HEK293 (cell line): ENCODE measurements around the gene SMYD1.

Experiments
- CTCF ChIP-seq: fragments of 450-650 bp; formaldehyde crosslinking; IDR thresholded peaks from 2 replicates; pipeline ENCODE4 v1.5.1; 2016; ENCODE audit warnings: missing biosample characterization, missing genetic modification characterization
- SP2 ChIP-seq: fragments of 450-650 bp; formaldehyde crosslinking; IDR thresholded peaks from 2 replicates; pipeline ENCODE4 v1.5.1; 2016; ENCODE audit warnings: missing biosample characterization, missing genetic modification characterization
- ZBTB11 ChIP-seq: fragments of 450-650 bp; formaldehyde crosslinking; conservative IDR thresholded peaks from 2 replicates; pipeline ENCODE4 v1.5.1; 2016; ENCODE audit warnings: low read depth, missing biosample characterization, missing genetic modification characterization
- ZBTB21 ChIP-seq: fragments of 450-650 bp; formaldehyde crosslinking; IDR thresholded peaks from 2 replicates; pipeline ENCODE4 v1.5.1; 2017; ENCODE audit warnings: missing biosample characterization, missing genetic modification characterization
- ZFP41 ChIP-seq: fragments of 450-650 bp; formaldehyde crosslinking; IDR thresholded peaks from 2 replicates; pipeline ENCODE4 v1.5.1; 2016; ENCODE audit warnings: missing biosample characterization, missing genetic modification characterization, borderline replicate concordance
- ZNF138 ChIP-seq: fragments of 450-650 bp; formaldehyde crosslinking; IDR thresholded peaks from 2 replicates; pipeline ENCODE4 v1.5.1; 2016; ENCODE audit warnings: missing biosample characterization, missing genetic modification characterization, borderline replicate concordance
- ZNF292 ChIP-seq: fragments of 450-650 bp; formaldehyde crosslinking; IDR thresholded peaks from 2 replicates; pipeline ENCODE4 v1.5.1; 2016; ENCODE audit warnings: low read depth, missing biosample characterization, missing genetic modification characterization, borderline replicate concordance
- ZNF350 ChIP-seq: fragments of 450-650 bp; formaldehyde crosslinking; IDR thresholded peaks from 2 replicates; pipeline ENCODE4 v1.5.0; 2017; ENCODE audit warnings: missing biosample characterization, mild to moderate bottlenecking, missing genetic modification characterization
- ZNF571 ChIP-seq: fragments of 450-650 bp; formaldehyde crosslinking; IDR thresholded peaks from 2 replicates; pipeline ENCODE4 v1.5.0; 2017; ENCODE audit warnings: missing biosample characterization, missing genetic modification characterization
- ZNF600 ChIP-seq: fragments of 450-650 bp; formaldehyde crosslinking; IDR thresholded peaks from 2 replicates; pipeline ENCODE4 v1.5.1; 2016; ENCODE audit warnings: missing biosample characterization, missing genetic modification characterization
- ZNF623 ChIP-seq: fragments of 450-650 bp; formaldehyde crosslinking; IDR thresholded peaks from 2 replicates; pipeline ENCODE4 v1.5.1; 2016; ENCODE audit warnings: missing biosample characterization, missing genetic modification characterization
- ZNF747 ChIP-seq: fragments of 450-650 bp; formaldehyde crosslinking; IDR thresholded peaks from 2 replicates; pipeline ENCODE4 v1.5.1; 2016; ENCODE audit warnings: missing biosample characterization, missing genetic modification characterization
- ZNF792 ChIP-seq: fragments of 450-650 bp; formaldehyde crosslinking; IDR thresholded peaks from 2 replicates; pipeline ENCODE4 v1.5.1; 2016; ENCODE audit warnings: missing biosample characterization, missing genetic modification characterization
- TF ChIP-seq, protein P1 (sequence below): fragments of 450-650 bp; formaldehyde crosslinking; IDR thresholded peaks from 2 replicates; pipeline ENCODE4 v1.5.1; 2016; ENCODE audit warnings: missing biosample characterization, missing genetic modification characterization, borderline replicate concordance

- TF ChIP-seq ZNF600 (tag by site-specific recombination), result no peak
- no peak for TF ChIP-seq CTCF (tag by site-specific recombination)
- TF ChIP-seq ZNF623 (tag by site-specific recombination), result no peak
- no peak for TF ChIP-seq ZNF138 (tag by site-specific recombination)
- TF ChIP-seq ZNF350 (tag by site-specific recombination), result no peak
- no peak for TF ChIP-seq ZNF792 (tag by site-specific recombination)
- TF ChIP-seq ZNF292, result no peak
- no peak for TF ChIP-seq ZNF747 (tag by site-specific recombination)
- no peak for TF ChIP-seq ZBTB11 (tag by site-specific recombination)
- TF ChIP-seq ZNF571 (tag by site-specific recombination), result no peak
- TF ChIP-seq, protein P1, sequence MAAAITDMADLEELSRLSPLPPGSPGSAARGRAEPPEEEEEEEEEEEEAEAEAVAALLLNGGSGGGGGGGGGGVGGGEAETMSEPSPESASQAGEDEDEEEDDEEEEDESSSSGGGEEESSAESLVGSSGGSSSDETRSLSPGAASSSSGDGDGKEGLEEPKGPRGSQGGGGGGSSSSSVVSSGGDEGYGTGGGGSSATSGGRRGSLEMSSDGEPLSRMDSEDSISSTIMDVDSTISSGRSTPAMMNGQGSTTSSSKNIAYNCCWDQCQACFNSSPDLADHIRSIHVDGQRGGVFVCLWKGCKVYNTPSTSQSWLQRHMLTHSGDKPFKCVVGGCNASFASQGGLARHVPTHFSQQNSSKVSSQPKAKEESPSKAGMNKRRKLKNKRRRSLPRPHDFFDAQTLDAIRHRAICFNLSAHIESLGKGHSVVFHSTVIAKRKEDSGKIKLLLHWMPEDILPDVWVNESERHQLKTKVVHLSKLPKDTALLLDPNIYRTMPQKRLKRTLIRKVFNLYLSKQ, result no peak
- no peak for TF ChIP-seq SP2 (tag by site-specific recombination)
- no peak for TF ChIP-seq ZFP41 (tag by site-specific recombination)
- TF ChIP-seq ZBTB21 (tag by site-specific recombination), result no peak
These were observed 10.2 kb upstream of the SMYD1 start for GRCh38 chr2:88057437-88057844.
